Stimulated activated CD8-positive, alpha-beta memory T cell treated with anti-CD3 and anti-CD28 coated beads, Interleukin-7, amount 100 ng/mL, for 48 hours (primary cell): Measurements from ENCODE around the gene MOB3B.

Source experiments
- DNase-seq, 2 donors: peaks; one replicate each; pipeline ENCODE4 v3.0.0-alpha.2; 2020; ENCODE audit warnings: low read depth in 1 of 2; ENCODE audit errors: extremely low read depth in 1 of 2

Gene MOB3B

GRCh38 chr9:27347889-27348288, 181.7 kb downstream of the MOB3B start:
- DNase-seq = no peak

GRCh38 chr9:27344776-27345175, 184.8 kb downstream of the MOB3B start:
- DNase-seq = no peak

- DNase-seq = no peak
Measured at GRCh38 chr9:27341545-27342294, 187.9 kb downstream of the MOB3B start.

DNA sequence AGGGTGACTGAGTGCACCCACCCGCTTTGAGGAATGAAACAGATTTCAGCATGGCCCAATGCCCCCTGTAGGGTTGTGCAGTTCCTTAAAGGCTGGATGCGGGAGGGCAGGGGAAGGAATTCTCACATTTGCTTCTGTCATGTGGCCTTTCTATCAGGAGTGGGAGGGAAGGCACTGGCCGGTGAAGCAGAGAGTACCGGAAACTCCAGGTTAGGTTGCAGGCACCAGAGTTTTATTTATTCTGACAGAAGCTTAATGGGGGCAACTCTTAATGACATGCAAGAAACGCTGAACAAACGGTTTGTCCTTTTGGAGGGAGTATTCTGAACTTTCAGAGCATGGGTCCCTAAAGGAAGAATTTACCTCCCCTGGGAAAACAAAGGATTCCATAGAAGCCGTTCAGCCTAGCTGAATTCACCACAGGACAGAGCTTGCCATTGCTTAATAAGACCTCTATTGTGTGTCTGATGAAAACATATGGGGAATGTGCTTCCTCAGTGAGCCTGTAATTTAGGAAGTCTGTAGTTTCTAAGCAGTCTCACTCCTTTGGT, 188.6 kb downstream of the MOB3B start:
- no peak for DNase-seq

DNA sequence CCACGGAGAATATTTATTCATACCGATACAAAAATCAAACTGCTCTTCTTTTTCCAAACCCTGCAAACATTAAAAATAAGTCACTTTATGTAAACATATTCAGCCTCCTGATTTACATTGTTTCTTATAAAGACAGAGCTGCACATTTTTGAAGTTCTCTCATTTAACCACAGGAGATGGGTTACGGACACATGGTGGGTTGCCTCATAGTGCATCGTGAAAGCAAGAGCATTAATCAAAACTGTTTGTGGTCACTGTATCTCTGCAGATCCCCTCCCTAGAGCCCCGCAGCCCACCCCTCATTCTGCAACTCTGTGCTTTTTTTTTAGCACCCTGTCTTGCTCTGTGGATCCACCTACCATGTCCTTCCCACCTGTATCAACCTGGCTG, 189.3 kb downstream of the MOB3B start:
- no peak for DNase-seq

DNA sequence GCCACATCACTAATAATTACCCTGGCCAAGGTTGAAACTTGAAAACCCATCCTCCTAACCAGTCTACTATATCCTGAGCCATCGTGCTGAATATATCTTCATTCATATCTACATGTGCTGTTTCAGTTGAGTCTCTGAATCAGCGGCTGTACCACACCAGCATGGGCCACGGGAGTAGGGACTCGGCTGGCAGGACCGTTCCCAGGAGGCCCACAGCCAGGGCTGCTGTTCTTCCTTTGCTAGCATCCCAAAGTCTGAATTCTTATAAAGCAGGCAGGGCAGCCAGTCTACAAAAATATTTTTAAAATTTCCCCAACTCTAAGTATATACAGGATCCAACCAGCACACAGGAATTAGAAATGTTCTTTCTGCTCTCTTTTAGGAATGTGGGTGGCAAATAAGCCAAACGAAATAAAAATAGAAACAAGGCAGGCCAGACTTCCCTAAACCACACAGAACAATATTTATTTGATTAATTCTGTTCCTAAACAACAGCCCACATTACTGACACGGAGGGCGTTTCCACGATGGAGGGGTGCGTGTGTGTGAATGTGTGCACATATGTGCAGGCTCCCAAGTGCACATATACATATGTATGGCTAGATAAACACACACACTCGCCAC, 189.8 kb downstream of the MOB3B start:
- DNase-seq = no peak

DNA sequence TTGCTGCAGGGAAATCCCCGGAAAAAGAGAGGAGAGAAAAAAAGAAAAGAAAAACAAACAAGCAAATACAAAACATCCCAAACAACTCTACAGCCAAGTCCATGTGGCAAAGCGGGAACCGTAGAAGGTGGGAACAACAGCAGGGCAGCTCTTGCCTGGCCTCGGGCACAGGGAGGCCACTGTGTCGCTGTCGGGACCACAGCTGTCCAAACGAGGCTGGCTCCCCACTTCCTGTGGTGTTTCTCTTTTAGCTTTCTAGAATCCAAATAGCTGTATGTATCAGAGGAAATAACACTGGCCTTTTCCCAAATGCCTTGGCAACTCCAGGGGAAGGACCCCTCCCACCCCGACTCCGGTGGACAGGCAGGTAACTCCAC, 191.1 kb downstream of the MOB3B start:
- no peak for DNase-seq

DNA sequence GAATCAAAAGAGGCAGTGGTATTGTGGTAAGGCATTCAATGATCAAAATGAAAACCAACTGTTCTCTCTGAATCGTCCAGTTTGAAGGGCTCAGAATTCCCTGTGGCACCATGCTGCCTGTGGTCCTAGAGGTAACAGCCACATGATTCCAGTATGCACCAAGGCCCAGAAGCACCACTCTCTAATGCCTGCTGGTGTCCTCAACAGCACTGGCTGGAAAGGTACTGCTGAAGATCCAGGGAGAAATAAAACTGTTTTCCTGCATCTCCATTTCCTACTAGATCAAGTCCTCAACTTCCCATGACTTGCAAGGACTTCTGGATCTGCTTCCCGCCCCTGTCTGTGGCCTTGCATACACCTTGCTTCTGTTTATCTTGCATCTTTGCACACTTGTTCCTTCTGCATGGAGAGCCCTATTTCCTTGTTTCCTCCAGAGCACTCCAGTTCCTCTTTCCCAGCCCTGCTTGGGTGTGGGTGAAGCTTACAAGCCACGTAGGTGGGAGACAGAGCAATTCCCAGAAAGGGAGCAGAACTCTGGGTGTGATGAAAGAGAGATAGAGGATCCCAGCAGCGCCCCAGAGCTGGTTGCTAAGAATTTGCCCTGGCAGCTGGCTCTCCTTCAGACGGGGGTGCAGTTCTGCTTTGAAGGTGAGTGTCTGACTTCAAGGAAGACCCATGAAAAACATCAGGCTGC, 191.6 kb downstream of the MOB3B start:
- DNase-seq = no peak

GRCh38 chr9:27337236-27337635, 192.4 kb downstream of the MOB3B start:
- no peak for DNase-seq

DNA sequence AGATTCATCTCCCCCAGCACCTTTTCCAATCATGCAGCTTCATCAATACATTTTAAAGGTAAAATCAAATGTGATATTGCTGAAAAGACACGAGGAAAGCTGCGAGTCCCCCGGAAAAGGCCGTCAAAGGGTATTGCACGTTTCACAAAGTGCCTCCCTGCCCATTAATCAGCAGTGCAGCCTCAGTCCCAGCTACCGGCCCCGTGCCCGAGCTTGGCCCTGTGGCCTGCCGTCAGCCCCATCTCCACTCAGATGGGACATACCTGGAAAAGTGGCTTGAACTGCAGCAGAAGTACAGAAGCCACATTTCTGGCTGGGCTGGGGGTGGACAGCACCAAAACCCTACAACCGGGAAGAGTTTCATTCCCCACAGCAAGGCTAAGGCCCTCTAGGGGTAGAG, 192.8 kb downstream of the MOB3B start:
- no peak for DNase-seq

GRCh38 chr9:27336126-27336525, 193.5 kb downstream of the MOB3B start:
- DNase-seq = no peak

DNA sequence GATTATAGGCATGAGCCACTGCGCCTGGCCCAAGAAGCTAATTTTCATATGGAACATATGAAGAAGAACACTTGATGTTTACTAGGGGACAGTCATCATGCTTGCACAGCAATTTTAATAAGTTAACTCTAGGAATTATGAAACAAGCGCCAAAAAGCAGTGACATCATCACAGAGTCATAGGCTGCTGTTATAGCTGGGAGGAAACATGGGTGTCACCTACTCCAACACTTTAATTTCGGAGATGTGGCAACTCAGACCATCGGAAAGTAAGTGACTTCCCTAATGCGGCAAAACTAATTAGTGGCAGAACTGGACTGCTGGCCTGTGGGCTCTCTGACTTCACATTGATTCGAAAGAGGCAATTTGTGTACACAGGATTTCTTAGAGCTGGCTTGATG, 194.5 kb downstream of the MOB3B start:
- no peak for DNase-seq

DNA sequence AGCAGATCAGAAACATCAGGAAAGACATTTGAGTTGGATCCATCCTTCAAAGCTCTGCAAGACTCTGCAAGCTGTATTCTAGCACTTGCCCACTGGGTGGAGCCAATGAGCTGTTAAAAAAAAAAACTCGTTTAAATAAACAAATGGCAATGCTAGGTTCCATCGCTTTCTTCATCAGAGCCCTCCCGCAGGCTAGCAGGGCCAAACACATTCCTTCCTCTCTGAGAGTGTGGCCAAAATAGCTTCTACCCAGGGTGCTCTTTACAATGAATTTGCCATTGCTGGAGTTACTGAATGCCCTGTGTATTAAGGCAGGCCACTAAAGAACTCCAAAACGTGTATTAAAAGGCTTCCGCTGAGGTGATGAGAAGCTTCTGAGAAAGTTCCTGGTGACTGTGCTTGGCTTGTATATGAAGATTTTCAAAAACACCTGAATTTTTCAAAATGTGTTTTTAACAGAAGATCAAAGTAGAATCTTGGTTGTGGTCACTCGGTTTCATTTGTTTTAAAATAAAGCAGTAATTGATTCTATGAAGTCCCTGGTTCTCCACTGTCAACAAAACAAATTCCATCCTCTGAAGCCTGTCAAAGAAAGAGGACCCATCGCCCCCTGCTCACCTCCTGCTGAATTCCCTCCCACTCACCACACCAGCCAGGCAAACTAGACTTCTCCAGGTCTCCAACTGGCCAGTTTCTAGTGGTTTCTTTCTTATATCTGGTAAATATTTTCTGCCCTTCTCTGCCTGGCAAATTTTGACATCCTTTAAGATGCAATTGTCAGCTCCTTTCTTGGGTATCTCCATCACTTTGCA, 196.2 kb downstream of the MOB3B start:
- peak; percentile 3 to 6 for DNase-seq

DNA sequence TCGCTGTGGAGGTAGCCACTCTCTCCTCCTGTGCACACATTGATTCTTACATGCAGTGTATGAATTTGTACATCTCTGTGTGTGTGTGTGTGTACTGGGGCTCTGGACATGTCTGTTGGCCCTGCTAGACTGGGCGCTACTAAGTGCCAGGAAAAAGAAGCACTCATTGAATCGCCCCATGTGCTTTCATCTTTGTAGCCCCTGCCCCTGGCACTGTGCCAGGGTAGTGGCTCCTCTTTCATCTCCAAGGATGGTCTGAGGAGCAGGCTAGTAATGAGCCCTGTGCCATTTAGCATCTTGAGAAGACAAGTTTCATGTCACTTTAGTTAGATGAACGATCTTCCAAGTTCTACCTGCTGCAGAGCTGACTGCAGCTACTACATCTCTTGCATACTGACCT, 198.2 kb downstream of the MOB3B start:
- no peak for DNase-seq

DNA sequence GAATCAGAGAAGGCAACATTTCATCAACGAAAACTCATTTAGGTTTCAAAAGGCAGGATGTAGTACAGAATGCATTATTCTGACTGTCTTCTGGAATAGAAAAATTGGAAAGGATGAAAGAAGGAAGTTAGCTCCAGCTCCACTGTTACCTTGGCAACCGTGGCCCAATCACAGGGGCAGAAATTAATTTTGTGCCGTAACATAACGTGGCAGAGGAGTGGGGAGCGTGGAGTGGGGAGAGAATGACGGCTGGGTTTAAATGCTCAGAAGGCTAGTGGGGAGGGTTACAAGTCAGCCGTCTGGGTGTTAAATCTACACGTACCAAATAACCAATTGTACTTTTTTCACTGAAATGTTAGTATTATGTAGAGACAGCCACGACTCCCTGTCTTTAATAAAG, 200.3 kb downstream of the MOB3B start:
- DNase-seq = no peak

DNA sequence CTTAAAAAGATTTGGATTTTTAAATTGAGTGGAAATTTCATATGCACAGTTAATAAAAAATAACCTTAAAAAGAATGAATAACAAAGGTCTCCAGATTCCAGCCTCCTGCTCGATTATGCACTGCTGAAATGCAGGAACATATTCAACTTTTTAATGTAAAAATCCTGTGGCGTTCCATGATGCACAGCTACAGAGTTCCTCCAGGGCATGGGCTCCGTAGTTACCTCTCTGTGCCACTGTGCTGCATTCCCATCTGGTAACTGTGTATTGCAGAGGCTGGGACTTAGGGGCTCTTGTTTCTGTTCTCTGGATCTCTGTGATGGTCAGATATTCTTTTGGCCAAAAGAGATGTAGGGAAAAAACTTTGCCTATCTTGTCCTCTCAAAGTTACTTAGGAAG, 201.1 kb downstream of the MOB3B start:
- no peak for DNase-seq

- DNase-seq = no peak
Measured at GRCh38 chr9:27311184-27311583, 218.4 kb downstream of the MOB3B start.

- no peak for DNase-seq
Measured at GRCh38 chr9:27310582-27310981, 219.0 kb downstream of the MOB3B start.

- no peak for DNase-seq
Measured at GRCh38 chr9:27308691-27309390, 220.8 kb downstream of the MOB3B start.

- no peak for DNase-seq
Measured at GRCh38 chr9:27304521-27304920, 225.1 kb downstream of the MOB3B start.
